ENCODE data around the gene GRID1. TPM values are rescaled to one million over a fixed set of nuclear protein-coding genes. Genes with fewer than 3 reads are reported as not detected.

The GRID1 gene
- total and polyA plus RNA-seq, 10 donors, result 0.06 to 0.42 (median 0.15) TPM; not detected in 4

DNA sequence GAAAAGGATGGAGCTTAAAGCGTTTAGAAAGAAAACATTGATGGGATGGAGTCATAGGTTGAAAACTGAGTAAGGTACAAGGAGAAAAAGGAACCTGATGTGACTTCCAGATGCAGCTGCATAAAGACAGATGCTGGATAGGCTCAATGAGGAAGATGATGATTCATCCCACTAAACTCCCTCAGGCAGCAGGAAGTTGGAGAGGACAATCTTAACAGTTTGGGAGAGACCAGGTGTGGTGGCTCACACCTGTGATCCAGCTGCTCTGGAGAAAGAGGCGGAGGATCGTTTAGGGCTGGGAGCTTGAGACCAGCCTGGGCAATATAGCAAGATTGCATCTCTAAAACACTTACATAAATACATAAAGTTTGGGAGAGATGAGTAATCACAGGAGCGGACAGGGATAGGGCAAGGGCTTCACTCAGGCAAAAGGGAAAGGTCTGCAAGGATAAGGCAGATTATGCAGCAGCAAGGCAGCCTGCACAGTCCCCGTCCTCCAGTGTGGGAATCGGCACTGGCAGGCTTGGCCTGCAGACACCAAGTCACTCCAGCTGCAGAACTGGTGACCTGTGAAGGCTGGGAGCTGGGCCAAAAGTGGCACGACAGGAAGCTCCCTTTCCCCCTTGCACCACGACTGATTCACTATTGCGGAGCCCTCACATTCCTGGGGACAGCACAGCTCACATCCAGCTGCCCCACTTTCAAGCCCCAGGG lies 438.5 kb downstream of the GRID1 start:
- Histone ChIP-seq H3K27ac (no peak overlapping the region), H3K36me3 (no peaks in the 10 kb centered on the region), H3K9me3 (no peaks in the 10 kb centered on the region), H3K4me3 (no peak overlapping the region), H3K27me3 (replicated peaks in 1 of 7) (peaks cover 0 to 6% (median 0%) of the 10 kb centered on the region in 7 donors), H3K4me1 (no peaks in the 10 kb centered on the region)
- 46 to 70% (median 53%) methylated on average over 9 of the region's 9 CpGs for WGBS, 5 donors
- no peak for TF ChIP-seq POLR2AphosphoS5 (IDR thresholded peaks at IDR 0.05)
- TF ChIP-seq, protein P1, sequence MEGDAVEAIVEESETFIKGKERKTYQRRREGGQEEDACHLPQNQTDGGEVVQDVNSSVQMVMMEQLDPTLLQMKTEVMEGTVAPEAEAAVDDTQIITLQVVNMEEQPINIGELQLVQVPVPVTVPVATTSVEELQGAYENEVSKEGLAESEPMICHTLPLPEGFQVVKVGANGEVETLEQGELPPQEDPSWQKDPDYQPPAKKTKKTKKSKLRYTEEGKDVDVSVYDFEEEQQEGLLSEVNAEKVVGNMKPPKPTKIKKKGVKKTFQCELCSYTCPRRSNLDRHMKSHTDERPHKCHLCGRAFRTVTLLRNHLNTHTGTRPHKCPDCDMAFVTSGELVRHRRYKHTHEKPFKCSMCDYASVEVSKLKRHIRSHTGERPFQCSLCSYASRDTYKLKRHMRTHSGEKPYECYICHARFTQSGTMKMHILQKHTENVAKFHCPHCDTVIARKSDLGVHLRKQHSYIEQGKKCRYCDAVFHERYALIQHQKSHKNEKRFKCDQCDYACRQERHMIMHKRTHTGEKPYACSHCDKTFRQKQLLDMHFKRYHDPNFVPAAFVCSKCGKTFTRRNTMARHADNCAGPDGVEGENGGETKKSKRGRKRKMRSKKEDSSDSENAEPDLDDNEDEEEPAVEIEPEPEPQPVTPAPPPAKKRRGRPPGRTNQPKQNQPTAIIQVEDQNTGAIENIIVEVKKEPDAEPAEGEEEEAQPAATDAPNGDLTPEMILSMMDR (IDR thresholded peaks at IDR 0.05 in 8 of 11, conservative IDR thresholded peaks at IDR 0.05 in 3 of 11), result no peak
- intact Hi-C loops (cut with DNase I; ENCODE audit: low total_unique reads), result no loop called here
- DNase-seq, result no peak

DNA sequence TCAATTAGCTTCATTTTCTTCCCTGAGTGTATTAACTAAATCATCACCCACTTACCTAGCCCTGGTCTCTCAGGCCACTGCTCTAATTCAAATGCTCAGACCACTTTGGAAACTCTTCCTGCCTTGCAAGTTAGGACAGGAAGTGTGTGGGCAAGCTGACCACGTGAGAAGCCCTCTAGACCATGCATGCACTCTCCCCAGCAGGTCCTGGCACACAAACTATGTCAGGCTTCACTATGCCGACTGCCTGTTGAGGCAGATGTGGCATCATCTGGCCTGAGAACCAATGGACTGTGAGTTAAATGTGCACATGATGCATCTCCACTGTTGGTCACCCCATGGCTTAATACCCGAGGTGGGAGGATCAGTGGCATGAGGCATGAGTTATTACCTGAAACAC lies 439.6 kb downstream of the GRID1 start:
- intact Hi-C loops (cut with DNase I; ENCODE audit: low total_unique reads), result no loop called here
- Histone ChIP-seq H3K27me3 (replicated peaks in 1 of 7) (peaks cover 0 to 11% (median 0%) of the 10 kb centered on the region in 7 donors), H3K27ac (no peak overlapping the region), H3K36me3 (no peaks in the 10 kb centered on the region), H3K4me3 (no peak overlapping the region), H3K4me1 (no peaks in the 10 kb centered on the region), H3K9me3 (no peaks in the 10 kb centered on the region)
- DNase-seq, result no peak
- 34 to 62% (median 50%) methylated on average over 3 of the region's 3 CpGs for WGBS, 5 donors
- TF ChIP-seq, protein P1 (IDR thresholded peaks at IDR 0.05 in 8 of 11, conservative IDR thresholded peaks at IDR 0.05 in 3 of 11), result no peak
- TF ChIP-seq POLR2A (IDR thresholded peaks at IDR 0.05) (no peak), POLR2AphosphoS5 (IDR thresholded peaks at IDR 0.05) (no peak)

DNA sequence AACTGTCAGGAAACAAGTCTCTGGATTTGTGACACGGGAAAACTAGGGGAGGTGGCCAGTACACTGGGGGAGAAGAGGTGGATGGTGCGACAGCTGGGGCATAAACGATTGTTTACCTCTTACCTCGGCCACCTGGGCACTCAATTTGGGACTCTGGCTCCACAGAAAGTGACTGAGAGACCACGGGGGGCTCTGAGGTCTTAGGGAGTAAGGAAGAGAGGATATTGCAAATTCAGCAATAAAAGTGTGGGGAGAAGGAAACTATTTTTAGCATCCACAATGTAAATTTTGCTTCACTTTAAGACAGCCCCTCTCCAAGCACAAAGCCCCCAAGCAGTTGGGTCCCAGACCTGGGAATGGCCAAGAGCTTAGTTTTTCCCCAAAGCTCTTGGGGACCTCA lies 440.5 kb downstream of the GRID1 start:
- WGBS, 5 donors, result 68 to 86% (median 73%) methylated on average over 5 of the region's 5 CpGs
- H3K9me3 ChIP-seq, result no peaks in the 10 kb centered on the region
- DNase-seq, result no peak
- H3K27me3 ChIP-seq (replicated peaks in 1 of 7), result peaks cover 0 to 11% (median 0%) of the 10 kb centered on the region in 7 donors
- H3K4me3 ChIP-seq, result no peak overlapping the region
- TF ChIP-seq POLR2A (IDR thresholded peaks at IDR 0.05) (no peak), POLR2AphosphoS5 (IDR thresholded peaks at IDR 0.05) (no peak)
- TF ChIP-seq, protein P1 (IDR thresholded peaks at IDR 0.05 in 8 of 11, conservative IDR thresholded peaks at IDR 0.05 in 3 of 11), result no peak
- H3K27ac ChIP-seq, result no peak overlapping the region
- H3K36me3 ChIP-seq, result no peaks in the 10 kb centered on the region
- intact Hi-C loops (cut with DNase I; ENCODE audit: low total_unique reads), result no loop called here
- H3K4me1 ChIP-seq, result no peaks in the 10 kb centered on the region

DNA sequence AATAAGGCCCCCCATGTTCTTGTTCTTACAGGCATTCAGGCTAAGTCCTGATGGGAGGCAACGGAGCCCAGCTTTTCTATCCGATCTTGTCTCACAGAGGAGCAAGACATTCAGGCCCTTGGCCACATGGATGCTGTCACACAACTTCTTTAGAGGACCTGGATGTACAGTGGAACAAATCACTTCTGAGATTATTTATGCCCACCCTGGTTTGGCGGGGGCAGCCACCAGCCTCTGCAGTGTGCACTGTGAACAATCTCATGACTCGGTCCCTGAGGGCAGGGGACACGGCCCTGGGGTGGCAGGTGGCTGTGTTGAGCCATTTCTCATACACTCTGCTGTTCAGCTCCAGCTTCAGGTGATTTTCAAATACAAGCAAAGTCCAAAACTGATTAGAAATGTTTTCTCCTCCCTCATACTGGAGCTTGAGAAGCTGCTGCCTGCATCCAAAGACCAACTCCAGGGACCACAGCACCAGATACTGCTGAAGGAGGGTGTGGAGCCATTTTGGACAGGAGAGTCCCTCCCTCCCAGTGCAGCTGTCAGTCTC lies 441.3 kb downstream of the GRID1 start:
- DNase-seq, result no peak
- H3K36me3 ChIP-seq, result no peaks in the 10 kb centered on the region
- WGBS, 5 donors, result 88 to 95% (median 92%) methylated on average over 5 of the region's 5 CpGs
- no peaks in the 10 kb centered on the region for H3K9me3 ChIP-seq
- intact Hi-C loops (cut with DNase I; ENCODE audit: low total_unique reads), result no loop called here
- no peak for TF ChIP-seq POLR2A (IDR thresholded peaks at IDR 0.05)
- TF ChIP-seq POLR2AphosphoS5 (IDR thresholded peaks at IDR 0.05), result no peak
- TF ChIP-seq, protein P1 (IDR thresholded peaks at IDR 0.05 in 8 of 11, conservative IDR thresholded peaks at IDR 0.05 in 3 of 11), result no peak
- no peaks in the 10 kb centered on the region for H3K4me1 ChIP-seq
- no peak overlapping the region for H3K27ac ChIP-seq
- H3K27me3 ChIP-seq (replicated peaks in 1 of 7), result peaks cover 0 to 11% (median 0%) of the 10 kb centered on the region in 7 donors
- H3K4me3 ChIP-seq, result no peak overlapping the region
